GM23338 (cell line): Measurements from ENCODE around the gene SON. TPM values are rescaled to one million over a fixed set of nuclear protein-coding genes. Genes with fewer than 3 reads are reported as not detected.

ENCODE experiments used
- ATAC-seq: fragments of 200-7000 bp; cut with Tn5 transposase; 3 replicates; pipeline ENCODE4 v1.9.1; 2020
- DNase-seq: peaks from one replicate; pipeline ENCODE4 v3.0.0-alpha.2; 2015; ENCODE audit warnings: low spot score
- H2AFZ ChIP-seq: fragments of 200-600 bp; sonication (generic); 2 replicates; pipeline ENCODE4 v1.8.0; 2016; ENCODE audit warnings: antibody characterized with exemption, mild to moderate bottlenecking, moderate library complexity
- H3F3A ChIP-seq: fragments of 200-600 bp; sonication (generic); replicated peaks from 2 replicates; pipeline ENCODE4 v1.8.0; 2017; ENCODE audit warnings: antibody characterized with exemption, mixed run types, low read depth
- H3K27ac ChIP-seq: fragments of 200-600 bp; sonication (generic); 2 replicates; pipeline ENCODE4 v1.6.1; 2016; ENCODE audit warnings: low read depth
- H3K27me3 ChIP-seq: fragments of 200-600 bp; sonication (generic); 2 replicates; pipeline ENCODE4 v1.8.0; 2016; ENCODE audit warnings: mild to moderate bottlenecking, mixed run types, moderate library complexity; ENCODE audit not compliant: insufficient read depth
- H3K36me3 ChIP-seq: fragments of 200-600 bp; sonication (generic); 2 replicates; pipeline ENCODE4 v1.8.0; 2016; ENCODE audit warnings: mild to moderate bottlenecking; ENCODE audit not compliant: insufficient read depth
- H3K4me1 ChIP-seq: fragments of 200-600 bp; sonication (generic); 2 replicates; pipeline ENCODE4 v1.8.0; 2016; ENCODE audit warnings: mild to moderate bottlenecking, moderate library complexity; ENCODE audit not compliant: insufficient read depth
- H3K4me2 ChIP-seq: fragments of 200-600 bp; sonication (generic); 2 replicates; pipeline ENCODE4 v1.7.1; 2017; ENCODE audit warnings: mixed run types
- H3K4me3 ChIP-seq: fragments of 200-600 bp; sonication (generic); 2 replicates; pipeline ENCODE4 v1.6.1; 2016; ENCODE audit warnings: mixed run types
- H3K79me2 ChIP-seq: fragments of 200-600 bp; sonication (generic); replicated peaks from 2 replicates; pipeline ENCODE4 v1.8.0; 2017; ENCODE audit warnings: mild to moderate bottlenecking; ENCODE audit not compliant: insufficient read depth
- H3K9me2 ChIP-seq: fragments of 200-600 bp; sonication (generic); 2 replicates; pipeline ENCODE4 v1.8.0; 2017; ENCODE audit not compliant: insufficient read depth
- H4K20me1 ChIP-seq: fragments of 200-600 bp; sonication (generic); replicated peaks from 2 replicates; pipeline ENCODE4 v1.8.0; 2017; ENCODE audit warnings: mild to moderate bottlenecking; ENCODE audit not compliant: insufficient read depth
- H3K27ac Mint-ChIP-seq: 2 replicates; pipeline ENCODE4 v1.8.0; 2020; ENCODE audit warnings: inconsistent platforms, mild to moderate bottlenecking, moderate library complexity, mixed read lengths
- H3K27me3 Mint-ChIP-seq: 3 replicates; pipeline ENCODE4 v1.8.0; 2022; ENCODE audit warnings: low read depth, mild to moderate bottlenecking, moderate library complexity, mixed read lengths, inconsistent platforms; ENCODE audit not compliant: insufficient read depth, poor library complexity
- H3K36me3 Mint-ChIP-seq: 3 replicates; pipeline ENCODE4 v1.8.0; 2021; ENCODE audit warnings: low read depth, mild to moderate bottlenecking, inconsistent platforms, moderate library complexity, mixed read lengths
- H3K4me1 Mint-ChIP-seq: 3 replicates; pipeline ENCODE4 v1.8.0; 2020; ENCODE audit warnings: mild to moderate bottlenecking, inconsistent platforms, mixed read lengths
- H3K4me3 Mint-ChIP-seq: 3 replicates; pipeline ENCODE4 v1.8.0; 2021; ENCODE audit warnings: moderate library complexity, mild to moderate bottlenecking, inconsistent platforms, mixed read lengths
- H3K9me3 Mint-ChIP-seq: 3 replicates; pipeline ENCODE4 v1.8.0; 2020; ENCODE audit warnings: moderate library complexity, mild to moderate bottlenecking, inconsistent platforms, mixed read lengths
- CREB1 ChIP-seq: fragments of 250-450 bp; sonication (Bioruptor Pico); IDR thresholded peaks from 2 replicates; pipeline ENCODE4 v1.5.0; 2020; ENCODE audit warnings: low read depth, mild to moderate bottlenecking, moderate library complexity
- EZH2 ChIP-seq: fragments of 200-600 bp; sonication (generic); IDR thresholded peaks from one replicate; pipeline ENCODE4 v1.8.0; 2017; ENCODE audit warnings: antibody characterized with exemption, mild to moderate bottlenecking, low read depth; ENCODE audit not compliant: unreplicated experiment
- EZH2phosphoT487 ChIP-seq: fragments of 200-600 bp; sonication (generic); IDR thresholded peaks from one replicate; pipeline ENCODE4 v1.8.1; 2018; ENCODE audit warnings: antibody characterized with exemption; ENCODE audit not compliant: unreplicated experiment
- JUNB ChIP-seq: IDR thresholded peaks from one replicate; pipeline ENCODE4 v1.6.1; 2016; ENCODE audit warnings: antibody characterized with exemption; ENCODE audit not compliant: unreplicated experiment
- NANOG ChIP-seq: IDR thresholded peaks from 2 replicates; pipeline ENCODE4 v1.6.1; 2016; ENCODE audit warnings: antibody characterized with exemption, borderline replicate concordance
- POLR2AphosphoS5 ChIP-seq: IDR thresholded peaks from 2 replicates; pipeline ENCODE4 v1.6.1; 2016; ENCODE audit warnings: antibody characterized with exemption, low read depth
- STAT1 ChIP-seq: IDR thresholded peaks from one replicate; pipeline ENCODE4 v1.6.1; 2016; ENCODE audit warnings: antibody characterized with exemption; ENCODE audit not compliant: unreplicated experiment
- ZNF114 ChIP-seq: fragments of 250-450 bp; sonication (Bioruptor Pico); IDR thresholded peaks from 2 replicates; pipeline ENCODE4 v1.5.0; 2020; ENCODE audit warnings: mild to moderate bottlenecking, moderate library complexity
- ZNF331 ChIP-seq: fragments of 250-450 bp; sonication (Bioruptor Pico); IDR thresholded peaks from 2 replicates; pipeline ENCODE4 v1.5.0; 2020; ENCODE audit warnings: low read depth, mild to moderate bottlenecking, moderate library complexity
- polyA plus RNA-seq: library from polyadenylated mRNA; unstranded; fragments of >200 nt; fragmentation: Nextera tagmentation; extraction: Ambion mirVana; gene quantifications from 2 replicates; pipeline ENCODE4 v1.2.1, GENCODE V29; 2016
- total RNA-seq: library from RNA; depleted of rRNA; stranded (reverse); fragments of >200 nt; shearing (Covaris generic); gene quantifications from 2 replicates; pipeline ENCODE4 v1.2.3, GENCODE V29; 2014
- TF ChIP-seq, protein P1 (sequence below): fragments of 250-450 bp; sonication (Bioruptor Pico); IDR thresholded peaks from 2 replicates; pipeline ENCODE4 v1.5.0; 2020; ENCODE audit warnings: mild to moderate bottlenecking, moderate library complexity
- TF ChIP-seq, protein P2 (sequence below), 2 experiments: fragments of 200-600 bp in 1 of 2; sonication (generic) in 1 of 2; conservative IDR thresholded peaks; 2 replicates each; pipeline versions ENCODE4 v1.5.1 to v1.6.1; 2016 to 2017; ENCODE audit warnings: antibody characterized with exemption in 2 of 2, low read depth in 2 of 2, mild to moderate bottlenecking in 2 of 2, moderate library complexity in 1 of 2

SON gene
- total and polyA plus RNA-seq, 2 experiments from 2014 or later: 361 to 1,421 TPM

DNA sequence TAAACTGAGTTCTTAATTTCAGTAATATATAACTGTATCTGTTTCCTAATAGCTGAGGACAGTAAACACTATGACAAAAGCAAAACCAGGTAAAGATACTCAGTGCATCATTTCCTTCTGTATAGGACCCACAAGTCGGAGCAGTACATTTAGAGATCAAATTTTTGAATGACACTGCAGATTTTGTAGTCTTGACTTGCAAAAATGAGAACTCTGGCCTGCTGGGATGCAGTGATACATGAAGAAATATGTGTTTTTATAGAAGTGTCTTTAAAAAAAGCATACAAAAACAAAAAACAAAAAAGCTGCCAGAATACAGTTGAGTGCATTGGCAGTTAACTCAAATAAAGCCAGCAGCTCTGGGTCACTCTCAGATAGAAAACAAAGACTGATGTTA lies 19.9 kb upstream of the SON start (continued):
- TF ChIP-seq, protein P1, sequence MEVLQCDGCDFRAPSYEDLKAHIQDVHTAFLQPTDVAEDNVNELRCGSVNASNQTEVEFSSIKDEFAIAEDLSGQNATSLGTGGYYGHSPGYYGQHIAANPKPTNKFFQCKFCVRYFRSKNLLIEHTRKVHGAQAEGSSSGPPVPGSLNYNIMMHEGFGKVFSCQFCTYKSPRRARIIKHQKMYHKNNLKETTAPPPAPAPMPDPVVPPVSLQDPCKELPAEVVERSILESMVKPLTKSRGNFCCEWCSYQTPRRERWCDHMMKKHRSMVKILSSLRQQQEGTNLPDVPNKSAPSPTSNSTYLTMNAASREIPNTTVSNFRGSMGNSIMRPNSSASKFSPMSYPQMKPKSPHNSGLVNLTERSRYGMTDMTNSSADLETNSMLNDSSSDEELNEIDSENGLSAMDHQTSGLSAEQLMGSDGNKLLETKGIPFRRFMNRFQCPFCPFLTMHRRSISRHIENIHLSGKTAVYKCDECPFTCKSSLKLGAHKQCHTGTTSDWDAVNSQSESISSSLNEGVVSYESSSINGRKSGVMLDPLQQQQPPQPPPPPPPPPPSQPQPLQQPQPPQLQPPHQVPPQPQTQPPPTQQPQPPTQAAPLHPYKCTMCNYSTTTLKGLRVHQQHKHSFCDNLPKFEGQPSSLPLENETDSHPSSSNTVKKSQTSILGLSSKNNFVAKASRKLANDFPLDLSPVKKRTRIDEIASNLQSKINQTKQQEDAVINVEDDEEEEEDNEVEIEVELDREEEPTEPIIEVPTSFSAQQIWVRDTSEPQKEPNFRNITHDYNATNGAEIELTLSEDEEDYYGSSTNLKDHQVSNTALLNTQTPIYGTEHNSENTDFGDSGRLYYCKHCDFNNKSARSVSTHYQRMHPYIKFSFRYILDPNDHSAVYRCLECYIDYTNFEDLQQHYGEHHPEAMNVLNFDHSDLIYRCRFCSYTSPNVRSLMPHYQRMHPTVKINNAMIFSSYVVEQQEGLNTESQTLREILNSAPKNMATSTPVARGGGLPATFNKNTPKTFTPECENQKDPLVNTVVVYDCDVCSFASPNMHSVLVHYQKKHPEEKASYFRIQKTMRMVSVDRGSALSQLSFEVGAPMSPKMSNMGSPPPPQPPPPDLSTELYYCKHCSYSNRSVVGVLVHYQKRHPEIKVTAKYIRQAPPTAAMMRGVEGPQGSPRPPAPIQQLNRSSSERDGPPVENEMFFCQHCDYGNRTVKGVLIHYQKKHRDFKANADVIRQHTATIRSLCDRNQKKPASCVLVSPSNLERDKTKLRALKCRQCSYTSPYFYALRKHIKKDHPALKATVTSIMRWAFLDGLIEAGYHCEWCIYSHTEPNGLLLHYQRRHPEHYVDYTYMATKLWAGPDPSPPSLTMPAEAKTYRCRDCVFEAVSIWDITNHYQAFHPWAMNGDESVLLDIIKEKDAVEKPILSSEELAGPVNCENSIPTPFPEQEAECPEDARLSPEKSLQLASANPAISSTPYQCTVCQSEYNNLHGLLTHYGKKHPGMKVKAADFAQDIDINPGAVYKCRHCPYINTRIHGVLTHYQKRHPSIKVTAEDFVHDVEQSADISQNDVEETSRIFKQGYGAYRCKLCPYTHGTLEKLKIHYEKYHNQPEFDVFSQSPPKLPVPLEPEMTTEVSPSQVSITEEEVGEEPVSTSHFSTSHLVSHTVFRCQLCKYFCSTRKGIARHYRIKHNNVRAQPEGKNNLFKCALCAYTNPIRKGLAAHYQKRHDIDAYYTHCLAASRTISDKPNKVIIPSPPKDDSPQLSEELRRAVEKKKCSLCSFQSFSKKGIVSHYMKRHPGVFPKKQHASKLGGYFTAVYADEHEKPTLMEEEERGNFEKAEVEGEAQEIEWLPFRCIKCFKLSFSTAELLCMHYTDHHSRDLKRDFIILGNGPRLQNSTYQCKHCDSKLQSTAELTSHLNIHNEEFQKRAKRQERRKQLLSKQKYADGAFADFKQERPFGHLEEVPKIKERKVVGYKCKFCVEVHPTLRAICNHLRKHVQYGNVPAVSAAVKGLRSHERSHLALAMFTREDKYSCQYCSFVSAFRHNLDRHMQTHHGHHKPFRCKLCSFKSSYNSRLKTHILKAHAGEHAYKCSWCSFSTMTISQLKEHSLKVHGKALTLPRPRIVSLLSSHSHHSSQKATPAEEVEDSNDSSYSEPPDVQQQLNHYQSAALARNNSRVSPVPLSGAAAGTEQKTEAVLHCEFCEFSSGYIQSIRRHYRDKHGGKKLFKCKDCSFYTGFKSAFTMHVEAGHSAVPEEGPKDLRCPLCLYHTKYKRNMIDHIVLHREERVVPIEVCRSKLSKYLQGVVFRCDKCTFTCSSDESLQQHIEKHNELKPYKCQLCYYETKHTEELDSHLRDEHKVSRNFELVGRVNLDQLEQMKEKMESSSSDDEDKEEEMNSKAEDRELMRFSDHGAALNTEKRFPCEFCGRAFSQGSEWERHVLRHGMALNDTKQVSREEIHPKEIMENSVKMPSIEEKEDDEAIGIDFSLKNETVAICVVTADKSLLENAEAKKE (CRISPR knock-in tag): no peak
- TF ChIP-seq ZNF331 (CRISPR knock-in tag): no peak
- no peak for TF ChIP-seq STAT1
- TF ChIP-seq JUNB: no peak
- TF ChIP-seq NANOG: no peak
- TF ChIP-seq, protein P2, sequence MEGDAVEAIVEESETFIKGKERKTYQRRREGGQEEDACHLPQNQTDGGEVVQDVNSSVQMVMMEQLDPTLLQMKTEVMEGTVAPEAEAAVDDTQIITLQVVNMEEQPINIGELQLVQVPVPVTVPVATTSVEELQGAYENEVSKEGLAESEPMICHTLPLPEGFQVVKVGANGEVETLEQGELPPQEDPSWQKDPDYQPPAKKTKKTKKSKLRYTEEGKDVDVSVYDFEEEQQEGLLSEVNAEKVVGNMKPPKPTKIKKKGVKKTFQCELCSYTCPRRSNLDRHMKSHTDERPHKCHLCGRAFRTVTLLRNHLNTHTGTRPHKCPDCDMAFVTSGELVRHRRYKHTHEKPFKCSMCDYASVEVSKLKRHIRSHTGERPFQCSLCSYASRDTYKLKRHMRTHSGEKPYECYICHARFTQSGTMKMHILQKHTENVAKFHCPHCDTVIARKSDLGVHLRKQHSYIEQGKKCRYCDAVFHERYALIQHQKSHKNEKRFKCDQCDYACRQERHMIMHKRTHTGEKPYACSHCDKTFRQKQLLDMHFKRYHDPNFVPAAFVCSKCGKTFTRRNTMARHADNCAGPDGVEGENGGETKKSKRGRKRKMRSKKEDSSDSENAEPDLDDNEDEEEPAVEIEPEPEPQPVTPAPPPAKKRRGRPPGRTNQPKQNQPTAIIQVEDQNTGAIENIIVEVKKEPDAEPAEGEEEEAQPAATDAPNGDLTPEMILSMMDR (conservative IDR thresholded peaks at IDR 0.05; ENCODE audit: low read depth in 2 of 2): no peak
- TF ChIP-seq CREB1 (CRISPR knock-in tag): no peak

DNA sequence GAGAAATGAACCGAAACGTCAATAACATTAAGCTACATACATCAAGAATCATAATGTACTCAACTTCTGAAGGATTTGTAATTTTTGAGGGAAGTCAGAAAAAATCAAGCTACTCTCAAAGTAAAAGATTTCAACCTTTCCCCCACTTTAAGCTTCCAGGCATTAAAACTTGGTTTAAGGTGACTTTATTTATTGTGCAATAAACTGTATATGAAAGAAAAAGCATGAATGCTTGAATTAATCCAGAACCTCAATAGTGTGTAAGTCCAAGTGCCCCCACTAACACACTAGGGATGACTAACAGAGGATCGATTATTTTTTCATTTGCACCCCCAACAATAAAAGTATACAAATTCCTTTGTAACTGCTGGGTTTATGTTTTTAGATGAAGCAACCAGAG lies 11.8 kb upstream of the SON start:
- Histone ChIP-seq H3K4me1 (no peaks in the 10 kb centered on the region), H3K9me2 (no peaks in the 10 kb centered on the region), H3K79me2 (peaks cover 12% of the 10 kb centered on the region), H3K4me3 (no peak overlapping the region), H3K36me3 (peaks cover 91% of the 10 kb centered on the region), H3F3A (peaks cover 18% of the 10 kb centered on the region; the same call in 1 of the 2 replicates), H3K4me2 (no peak overlapping the region), H3K27me3 (no peaks in the 10 kb centered on the region), H2AFZ (no peak overlapping the region), H3K27ac (no peak overlapping the region), H4K20me1 (peaks cover 12% of the 10 kb centered on the region)
- H3K27ac Mint-ChIP-seq: no peak overlapping the region
- DNase-seq: no peak
- peaks cover 98% of the 10 kb centered on the region for H3K36me3 Mint-ChIP-seq
- H3K4me3 Mint-ChIP-seq: no peak overlapping the region
- no peak for ATAC-seq
- H3K27me3 Mint-ChIP-seq: no peaks in the 10 kb centered on the region
- no peaks in the 10 kb centered on the region for H3K4me1 Mint-ChIP-seq
- H3K9me3 Mint-ChIP-seq: no peaks in the 10 kb centered on the region
- TF ChIP-seq, protein P2 (conservative IDR thresholded peaks at IDR 0.05; ENCODE audit: low read depth in 2 of 2): no peak
- TF ChIP-seq JUNB (no peak), NANOG (no peak), ZNF114 (CRISPR knock-in tag) (no peak), CREB1 (CRISPR knock-in tag) (no peak), POLR2AphosphoS5 (no peak), EZH2 (no peak), ZNF331 (CRISPR knock-in tag) (no peak), EZH2phosphoT487 (no peak), STAT1 (no peak)
